Activated T-helper 1 cell treated with Interleukin-2 at 50 U/mL for 16 hours (primary cell): ENCODE measurements around the gene PPP1R14C.

ENCODE experiments used
- DNase-seq: peaks from one replicate; pipeline ENCODE4 v3.0.0-alpha.2; 2020; ENCODE audit warnings: low read depth

PPP1R14C gene

DNA sequence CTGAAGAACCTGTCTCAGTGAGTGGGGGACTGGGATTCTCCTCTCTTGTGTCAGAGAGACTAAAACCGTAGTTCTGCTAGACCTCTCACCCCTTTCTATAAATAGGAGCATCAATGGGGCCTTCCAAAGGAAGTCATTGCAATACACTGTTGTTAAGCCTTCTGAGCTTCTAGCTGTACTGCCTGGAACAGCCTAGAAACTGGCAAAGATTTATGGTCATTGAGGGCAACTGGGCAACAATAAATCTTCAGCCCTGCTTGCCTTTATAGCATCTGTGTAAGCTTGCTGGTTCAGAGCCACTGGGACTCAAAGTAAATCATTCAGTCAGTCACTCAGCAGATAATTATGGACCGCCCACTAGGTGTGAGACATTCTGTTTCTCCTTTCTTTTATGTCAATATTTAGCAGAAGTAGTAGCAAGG lies 53.2 kb downstream of the PPP1R14C start:
- no peak for DNase-seq

DNA sequence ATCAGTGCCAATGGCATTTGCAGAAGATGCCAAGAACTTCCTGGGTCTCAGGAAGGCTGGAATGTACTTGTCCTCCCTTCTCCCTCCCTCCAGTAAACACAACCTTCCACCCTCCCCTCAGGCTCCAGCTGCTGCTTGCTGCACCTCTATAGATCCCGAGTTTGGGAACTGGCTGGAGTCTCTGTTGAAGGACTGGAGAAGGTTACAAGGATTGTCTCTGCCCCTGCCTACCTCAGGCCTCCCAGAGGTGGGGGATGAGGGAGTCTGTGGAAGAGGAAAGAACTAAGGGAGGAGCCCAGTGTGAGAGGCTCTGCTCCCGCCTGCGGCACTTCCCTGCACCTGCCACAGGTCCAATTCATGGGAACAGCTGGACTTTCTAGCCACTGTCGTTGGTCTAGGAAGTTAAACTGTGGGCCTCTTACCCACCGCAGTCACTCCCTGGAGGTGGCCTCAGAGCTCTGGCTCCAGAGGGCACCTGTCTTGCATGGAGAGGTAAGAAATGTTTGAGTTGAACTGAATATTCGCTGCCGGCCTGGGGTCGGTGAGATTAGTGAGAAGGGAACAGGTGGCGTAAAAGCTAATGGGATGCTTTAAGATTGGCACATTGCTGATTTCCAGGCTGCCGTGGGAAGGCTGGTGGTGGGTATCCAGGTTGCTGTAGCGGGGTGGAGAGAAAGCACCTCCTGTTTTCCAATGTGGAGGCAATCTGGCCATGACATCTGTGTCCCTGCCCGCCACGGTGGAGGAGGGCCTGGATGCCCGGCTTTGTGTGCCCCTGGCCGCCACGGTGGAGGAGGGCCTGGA lies 54.3 kb downstream of the PPP1R14C start:
- DNase-seq: no peak

DNA sequence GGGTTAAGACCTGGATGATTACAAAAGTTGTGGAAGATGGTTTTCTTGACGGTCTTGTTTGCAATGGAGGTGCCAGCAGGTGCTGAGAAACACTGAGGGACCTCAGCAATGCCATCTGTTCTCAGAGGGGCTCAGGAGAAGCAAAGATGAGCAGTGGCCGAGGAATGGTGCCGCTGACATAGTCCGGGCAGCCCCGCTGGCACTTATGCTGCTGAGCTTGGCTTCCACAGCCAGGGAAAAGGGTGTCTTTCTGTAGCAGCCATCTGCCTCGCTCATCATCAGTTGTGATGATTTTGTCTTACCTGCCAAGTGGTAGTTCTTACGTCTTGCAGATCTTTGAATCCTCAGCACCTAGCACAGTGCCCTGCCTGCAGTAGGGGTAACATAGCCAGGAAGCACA lies 55.7 kb downstream of the PPP1R14C start:
- DNase-seq: no peak

DNA sequence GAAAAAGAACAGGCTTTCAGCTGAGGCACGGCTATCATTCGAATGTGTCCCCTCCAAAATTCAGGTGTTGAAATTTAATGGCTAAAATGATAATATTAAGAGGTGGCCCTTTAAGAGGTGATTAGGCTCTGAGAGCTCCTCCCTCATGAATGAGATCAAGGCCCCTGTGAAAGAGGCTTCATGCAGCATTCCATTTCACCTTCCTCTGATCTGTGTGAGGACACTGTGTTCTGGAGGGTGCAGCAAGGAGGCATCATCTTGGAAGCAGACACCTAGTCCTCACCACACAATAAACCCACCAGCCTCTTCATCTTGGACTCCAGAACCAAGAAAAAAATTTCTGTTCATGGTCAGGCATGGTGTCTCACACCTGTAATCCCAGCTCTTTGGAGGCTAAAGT lies 56.4 kb downstream of the PPP1R14C start:
- no peak for DNase-seq

DNA sequence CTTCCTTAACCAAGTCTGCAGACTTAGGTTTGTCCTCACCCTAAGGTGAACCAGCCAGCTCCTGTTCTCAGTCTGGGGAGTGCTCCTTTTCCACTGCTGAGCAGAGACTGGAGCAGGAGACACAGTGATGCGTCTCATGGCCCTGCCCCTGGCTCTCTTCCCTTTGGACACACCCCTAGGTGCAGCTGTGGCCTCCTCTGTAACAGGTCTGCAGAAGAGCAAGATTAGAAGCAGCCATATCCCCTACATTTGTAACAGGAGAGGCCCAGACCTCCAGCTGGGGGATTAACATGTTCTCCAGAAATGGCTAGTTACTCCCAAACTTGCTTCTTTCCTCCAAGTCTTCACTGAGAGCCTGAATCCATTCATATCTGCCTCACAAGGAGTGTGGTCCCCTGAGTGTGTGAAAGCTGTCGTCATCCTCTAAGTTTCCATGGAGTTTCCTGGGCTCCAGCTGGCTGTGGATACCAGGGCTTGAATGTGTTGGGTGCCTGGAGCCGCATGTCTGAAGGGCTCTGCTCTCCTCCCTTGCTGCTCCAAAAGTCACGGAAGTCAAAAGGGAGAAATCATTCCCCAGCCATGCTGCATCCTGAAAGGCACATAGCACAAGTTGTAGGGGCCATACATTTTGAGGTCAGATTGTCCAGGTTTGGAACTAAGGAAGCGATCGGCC lies 57.7 kb downstream of the PPP1R14C start:
- no peak for DNase-seq

DNA sequence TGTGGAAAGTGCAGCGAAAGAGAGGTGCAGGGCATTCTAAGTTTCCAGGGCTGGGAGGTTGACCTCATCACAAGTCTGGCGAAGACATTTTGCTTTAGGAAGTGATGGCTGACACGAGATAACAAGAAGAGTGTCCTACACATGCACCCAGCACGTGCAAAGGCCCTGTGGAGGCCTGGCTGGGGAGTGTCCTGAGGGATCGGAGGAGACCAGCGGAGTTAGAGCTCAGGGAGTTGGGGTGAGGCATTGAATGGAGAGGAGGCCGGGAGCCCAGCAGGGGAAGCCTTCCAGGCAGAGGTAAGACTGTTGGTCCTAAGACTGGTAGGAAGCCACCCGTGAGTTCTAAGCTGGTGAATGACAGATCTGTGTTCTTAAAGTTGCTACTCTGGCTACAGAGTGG lies 58.4 kb downstream of the PPP1R14C start:
- no peak for DNase-seq

DNA sequence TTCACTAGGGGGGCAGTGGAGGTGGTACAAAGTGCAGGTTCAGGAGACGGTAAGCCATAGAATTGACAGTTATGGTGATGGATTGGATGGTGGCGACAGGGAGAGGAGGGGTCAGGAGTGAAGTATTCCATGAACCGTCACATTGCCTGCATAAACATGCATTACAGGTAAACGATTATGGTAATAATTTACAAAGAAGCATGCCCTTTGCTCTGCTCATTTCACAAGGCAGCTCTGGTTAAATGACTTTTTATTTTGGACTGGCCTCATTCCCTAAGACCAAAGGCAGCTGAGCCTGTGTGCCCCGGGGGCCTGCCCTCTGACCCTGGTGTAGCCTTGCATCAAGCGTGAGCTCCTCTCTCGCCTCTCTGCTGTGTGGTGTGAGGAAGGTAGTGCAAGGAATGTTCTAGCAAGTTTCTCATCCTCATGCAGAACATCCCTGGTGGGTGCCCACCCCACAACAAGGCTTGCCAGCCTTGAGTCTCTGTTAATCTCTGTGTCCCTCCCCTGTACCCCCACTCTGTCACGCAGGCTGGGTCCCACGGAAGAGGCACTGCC lies 59.0 kb downstream of the PPP1R14C start:
- no peak for DNase-seq

DNA sequence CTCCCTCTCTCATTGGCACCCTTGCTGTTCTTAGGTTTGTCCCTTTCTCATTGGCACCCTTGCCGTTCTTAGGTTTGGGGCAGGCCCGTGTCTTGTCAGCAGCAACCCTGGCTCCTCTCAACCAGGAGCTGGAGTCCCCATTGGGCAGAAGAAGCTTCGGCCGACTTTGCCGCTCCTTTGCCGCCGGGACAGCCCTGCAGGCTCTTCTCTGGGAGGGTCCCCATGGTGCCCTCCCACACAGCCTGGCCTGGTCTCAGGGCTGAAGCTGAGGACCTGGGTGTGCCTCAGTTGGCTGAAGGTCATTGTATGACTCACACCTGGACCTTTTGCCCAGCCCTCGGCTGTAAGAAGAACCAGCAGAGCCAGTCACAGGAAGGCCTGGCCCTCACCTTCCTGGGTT lies 59.6 kb downstream of the PPP1R14C start:
- DNase-seq: no peak

DNA sequence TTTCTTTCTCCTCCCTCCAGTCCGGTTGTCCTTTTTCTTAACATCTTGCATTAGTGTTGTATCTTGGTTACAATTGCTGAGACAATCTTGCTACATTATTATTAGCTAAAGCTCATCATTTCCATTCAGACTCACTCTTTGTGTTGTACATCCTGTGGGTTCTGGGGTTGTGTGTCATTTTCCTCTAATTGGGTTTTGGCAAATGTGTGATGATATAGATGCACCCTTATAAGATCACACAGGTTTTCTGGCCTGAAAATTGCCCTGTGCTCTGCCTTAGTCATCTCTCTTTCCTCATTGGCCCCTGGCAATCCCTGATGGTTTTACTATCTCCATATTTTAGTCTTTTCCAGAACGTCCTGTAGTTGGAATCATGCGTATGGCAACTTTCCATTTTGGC lies 60.1 kb downstream of the PPP1R14C start:
- no peak for DNase-seq

DNA sequence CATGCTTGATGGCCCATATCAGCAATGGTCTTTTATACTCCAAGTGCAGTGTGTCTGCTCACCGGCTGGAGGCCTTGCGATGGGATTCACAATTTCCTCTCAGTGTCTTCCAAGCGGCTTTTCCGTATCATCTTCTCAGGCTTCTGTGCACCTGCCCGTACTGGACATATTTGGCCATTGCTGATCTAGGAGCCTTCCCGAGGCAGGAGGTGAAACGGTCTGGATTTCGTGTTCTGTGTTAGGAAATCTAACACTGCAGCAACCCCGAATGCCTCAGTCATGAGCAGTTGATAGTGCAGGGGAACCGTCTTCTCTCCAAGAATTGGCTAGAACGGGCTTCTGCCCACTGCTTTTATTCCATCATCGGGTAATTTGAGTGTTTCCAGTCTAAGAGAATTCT lies 60.5 kb downstream of the PPP1R14C start:
- no peak for DNase-seq

DNA sequence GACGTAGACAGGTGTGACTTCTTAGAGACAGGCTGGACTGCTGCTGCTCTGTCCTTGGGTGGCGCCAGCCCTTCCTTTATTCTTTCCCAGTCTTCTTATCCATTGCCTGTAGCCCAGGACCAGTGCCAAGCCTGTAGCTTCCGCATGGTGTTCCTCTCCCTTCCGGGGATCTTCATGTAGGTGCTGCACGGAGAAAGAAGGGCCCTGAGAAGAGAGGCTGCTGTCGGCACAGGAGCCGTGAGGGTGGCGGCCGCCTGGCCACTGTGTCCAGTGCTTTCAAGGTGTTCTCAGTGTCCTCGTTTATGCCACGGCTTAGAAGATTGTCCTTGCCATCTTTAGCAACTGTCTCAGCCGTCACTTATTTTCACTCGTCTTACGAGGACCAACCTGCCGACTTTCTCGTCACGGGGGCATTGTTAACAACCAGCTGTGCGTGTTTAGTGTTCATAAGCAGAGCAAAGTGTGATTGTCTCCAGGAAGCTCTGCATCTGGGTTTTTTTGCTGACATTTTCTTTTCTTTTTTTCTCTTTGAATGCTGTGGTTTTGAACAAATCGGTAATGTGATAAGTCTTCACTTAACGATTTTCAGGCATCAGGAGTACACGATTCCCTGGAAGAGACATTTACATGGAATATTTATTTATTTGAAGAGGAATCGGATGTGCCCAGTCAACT lies 61.2 kb downstream of the PPP1R14C start:
- no peak for DNase-seq

DNA sequence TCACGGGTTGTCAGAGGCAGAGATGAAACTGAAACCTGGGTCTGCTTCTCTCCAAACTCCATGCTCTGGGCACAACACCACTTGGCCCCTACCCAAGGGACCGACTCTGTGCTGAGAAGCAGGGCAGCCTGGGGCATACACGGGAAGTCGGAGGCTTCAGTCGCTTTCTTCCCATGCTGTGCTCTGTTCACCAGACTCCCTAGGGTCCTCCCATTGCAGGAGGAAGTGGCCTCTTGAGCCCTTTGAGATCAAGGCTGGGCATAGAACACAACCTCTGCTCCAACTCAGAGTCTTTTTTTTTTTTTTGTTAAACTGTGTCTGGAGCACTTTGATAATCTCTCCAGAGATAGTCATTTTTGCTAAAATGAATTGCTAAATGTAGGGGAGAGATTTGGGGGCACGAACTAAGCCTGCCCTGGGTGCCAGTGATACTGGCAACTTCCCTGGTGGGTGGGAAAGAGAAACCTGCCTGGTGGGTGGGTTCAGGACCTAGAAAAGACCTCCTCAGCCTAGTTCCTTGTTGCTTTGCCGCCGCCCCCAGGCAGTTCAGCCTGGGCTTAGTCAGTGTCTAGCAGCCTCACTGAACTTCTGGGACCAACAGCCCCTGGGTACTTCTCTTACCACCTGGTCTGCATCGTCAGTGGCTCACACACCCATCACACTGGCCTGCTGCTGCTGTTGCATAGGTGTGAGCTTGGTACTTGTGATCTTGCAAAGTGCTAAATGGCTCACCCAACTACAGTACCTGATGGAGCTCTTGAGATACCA lies 62.0 kb downstream of the PPP1R14C start:
- DNase-seq: no peak

DNA sequence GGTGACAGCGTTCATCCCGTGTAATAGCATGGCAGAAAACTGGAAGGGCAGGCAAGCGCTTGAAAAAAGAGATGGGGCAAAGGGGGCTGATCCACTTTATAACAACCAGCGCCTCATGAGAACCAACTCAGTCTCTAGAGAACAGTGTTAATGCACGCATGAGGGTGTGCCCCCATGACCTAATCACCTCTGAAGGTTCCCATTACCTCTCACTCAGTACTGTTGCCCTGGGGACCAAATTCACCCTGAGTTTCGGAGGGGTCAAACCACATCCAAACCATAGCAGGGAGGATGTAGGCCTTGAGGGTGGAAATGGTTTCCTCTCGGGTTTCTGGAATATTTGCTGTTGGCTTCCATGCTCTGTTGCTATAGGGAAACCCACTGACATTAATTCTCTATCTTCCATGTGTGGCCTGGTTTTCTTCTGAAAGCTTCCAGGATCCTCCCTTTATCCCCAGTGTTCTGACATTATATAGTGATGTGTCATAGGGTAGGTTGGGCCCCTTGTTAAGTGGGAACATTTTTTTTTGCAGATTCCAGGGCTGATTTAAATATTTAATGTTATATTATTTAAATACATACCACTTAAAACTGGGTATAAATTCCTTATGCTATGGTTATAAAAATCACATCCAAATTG lies 65.2 kb downstream of the PPP1R14C start:
- DNase-seq: no peak

DNA sequence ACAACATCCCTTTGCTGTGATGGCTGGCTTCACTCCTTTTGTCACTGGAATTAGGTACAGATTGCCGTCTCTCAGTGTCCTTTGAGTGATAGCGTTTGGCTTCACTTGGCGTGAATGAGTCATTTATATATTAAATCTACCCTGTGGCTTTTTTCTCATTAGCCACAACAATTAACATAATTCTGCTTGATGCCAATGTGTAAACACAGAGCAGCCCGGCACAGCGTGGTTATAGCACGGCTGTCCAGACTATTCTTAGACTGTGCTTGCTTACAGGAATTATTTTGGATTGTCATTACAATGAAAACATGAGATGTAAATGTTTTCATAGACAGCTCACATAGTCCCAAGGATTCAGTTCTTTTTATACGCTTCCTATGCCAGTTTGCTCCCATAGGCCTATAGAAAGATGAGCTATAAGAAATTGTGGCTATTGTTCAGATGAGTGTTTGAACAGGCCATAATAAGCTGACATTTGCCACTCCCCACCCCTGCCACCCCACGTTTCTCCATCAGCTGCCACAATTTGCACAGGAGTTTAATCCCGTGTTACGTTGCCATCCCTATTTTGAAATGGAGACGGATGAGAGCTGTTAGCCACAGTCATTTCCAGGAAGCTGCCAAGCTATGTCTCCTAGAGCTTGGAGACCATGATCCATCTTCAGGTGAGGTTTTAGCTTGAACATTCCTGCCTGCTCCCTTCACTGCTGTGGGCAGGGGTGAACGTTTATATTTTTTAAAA lies 65.9 kb downstream of the PPP1R14C start:
- DNase-seq: no peak

DNA sequence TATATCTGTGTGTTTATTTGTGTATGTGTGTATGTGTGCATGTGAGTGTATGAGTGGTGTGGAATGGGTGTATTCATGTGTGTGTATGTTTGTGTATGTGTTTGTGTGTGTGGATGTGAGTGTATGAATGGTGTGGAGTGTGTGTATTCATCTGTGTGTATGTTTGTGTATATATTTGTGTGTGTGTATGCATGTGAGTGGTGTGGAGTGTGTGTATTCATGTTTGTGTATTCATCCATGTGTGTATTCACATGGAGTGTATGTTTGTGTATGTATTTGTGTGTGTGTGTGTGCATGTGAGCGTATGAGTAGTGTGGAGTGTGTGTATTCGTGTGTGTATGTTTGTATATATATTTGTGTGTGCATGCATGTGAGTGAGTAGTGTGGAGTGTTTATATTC lies 66.6 kb downstream of the PPP1R14C start:
- DNase-seq: no peak

DNA sequence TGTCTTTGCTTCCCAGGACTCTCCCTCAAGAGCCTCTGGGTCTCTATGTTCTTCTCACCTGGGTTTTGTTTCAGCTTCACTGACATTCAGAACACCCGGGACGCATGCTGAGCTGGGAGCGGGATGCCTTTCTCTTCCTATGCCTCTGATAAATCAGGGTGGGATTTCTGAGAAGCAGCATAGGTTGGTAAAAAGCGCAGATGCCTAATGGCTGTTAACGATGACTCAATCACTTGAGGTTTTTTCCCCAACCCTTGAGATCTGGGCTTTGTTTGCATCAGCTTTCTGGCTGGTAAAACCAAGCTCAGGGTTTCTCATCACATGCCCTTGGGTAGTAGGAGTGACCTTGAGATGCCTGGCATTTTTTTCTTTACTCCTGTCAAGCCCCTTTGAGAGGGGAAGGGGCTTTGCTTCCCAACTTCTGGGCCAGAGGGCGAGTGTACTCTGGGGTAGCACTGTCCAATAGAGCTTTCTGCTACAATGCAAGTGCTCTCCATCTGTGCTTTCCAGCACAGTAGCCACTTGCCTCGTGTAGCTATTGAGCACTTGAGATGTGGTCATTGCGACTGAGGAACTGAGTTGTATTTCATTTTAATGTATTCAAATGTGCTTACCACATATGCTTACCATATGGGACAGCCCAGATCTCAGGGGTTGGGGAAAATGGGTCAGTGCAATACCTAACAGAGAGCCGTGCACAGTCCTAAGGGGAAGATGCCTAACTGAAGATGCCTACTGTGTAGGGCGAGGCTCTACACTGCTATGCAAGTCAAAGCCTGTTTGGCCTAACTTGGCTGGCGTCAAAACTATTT lies 69.1 kb downstream of the PPP1R14C start:
- no peak for DNase-seq

DNA sequence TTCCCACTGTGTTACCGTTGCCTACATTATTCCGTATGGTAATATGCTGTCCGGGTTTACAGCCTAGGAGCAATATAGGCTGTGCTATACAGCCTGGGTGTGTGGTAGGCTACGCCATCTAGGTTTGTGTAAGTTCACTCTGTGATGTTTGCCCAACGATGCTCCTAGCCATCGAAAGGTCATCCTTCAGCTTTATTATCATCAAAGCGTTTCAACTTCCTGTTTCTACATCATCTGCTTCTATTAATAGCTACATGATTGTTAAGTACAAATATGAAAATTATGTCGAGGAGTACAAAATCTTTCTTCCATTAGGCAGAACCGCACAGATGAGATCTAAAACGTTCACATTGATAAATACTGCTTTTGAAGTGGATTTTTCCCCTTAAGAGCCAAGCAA lies 69.9 kb downstream of the PPP1R14C start:
- DNase-seq: no peak

DNA sequence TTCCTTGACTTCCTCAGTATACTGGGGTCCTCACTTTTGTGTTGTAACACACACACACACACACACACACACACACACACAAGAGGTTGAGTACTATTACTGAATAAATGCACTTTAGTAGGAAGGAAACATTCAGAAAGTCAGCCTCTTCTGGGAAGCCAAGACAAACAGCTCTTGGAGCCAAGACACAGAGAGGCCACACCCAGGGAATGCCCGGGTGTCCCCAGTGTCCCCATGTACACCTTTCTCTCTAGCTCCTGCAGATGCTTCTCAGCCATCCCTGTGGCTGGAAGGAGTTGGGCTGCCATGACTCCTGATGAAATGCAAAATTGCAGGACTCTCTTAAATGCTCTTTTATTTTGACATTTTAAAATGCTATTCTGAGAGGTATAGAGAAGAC lies 70.5 kb downstream of the PPP1R14C start:
- DNase-seq: no peak

DNA sequence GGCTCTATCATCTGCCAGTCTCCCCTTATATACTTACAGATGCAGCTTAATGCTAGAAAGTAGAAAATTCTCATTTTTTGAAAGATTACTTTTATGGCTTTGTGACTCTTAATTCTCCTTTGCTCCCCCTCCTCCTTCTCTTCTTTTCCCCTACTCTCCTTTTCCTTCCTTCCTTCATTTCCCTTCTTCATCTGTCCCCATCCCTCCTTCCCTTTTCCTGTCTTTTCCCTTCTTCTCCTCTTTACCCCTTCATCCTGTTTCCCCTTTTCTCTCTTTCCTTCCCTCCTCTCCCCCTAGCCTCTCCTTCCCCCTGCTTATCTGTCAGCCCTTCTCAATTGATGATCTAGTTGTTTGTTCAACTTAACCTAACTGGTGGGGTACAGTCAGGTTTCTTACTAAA lies 71.5 kb downstream of the PPP1R14C start:
- DNase-seq: no peak
